GM12874 (cell line): Measurements from ENCODE around the gene TKT.

Experiments
- TF ChIP-seq, protein P1 (sequence below): IDR thresholded peaks from 2 replicates; pipeline ENCODE4 v1.5.1; 2011; ENCODE audit warnings: low read depth, mild to moderate bottlenecking, control low read depth, low read length, moderate library complexity; ENCODE audit not compliant: insufficient read depth

Gene TKT

DNA sequence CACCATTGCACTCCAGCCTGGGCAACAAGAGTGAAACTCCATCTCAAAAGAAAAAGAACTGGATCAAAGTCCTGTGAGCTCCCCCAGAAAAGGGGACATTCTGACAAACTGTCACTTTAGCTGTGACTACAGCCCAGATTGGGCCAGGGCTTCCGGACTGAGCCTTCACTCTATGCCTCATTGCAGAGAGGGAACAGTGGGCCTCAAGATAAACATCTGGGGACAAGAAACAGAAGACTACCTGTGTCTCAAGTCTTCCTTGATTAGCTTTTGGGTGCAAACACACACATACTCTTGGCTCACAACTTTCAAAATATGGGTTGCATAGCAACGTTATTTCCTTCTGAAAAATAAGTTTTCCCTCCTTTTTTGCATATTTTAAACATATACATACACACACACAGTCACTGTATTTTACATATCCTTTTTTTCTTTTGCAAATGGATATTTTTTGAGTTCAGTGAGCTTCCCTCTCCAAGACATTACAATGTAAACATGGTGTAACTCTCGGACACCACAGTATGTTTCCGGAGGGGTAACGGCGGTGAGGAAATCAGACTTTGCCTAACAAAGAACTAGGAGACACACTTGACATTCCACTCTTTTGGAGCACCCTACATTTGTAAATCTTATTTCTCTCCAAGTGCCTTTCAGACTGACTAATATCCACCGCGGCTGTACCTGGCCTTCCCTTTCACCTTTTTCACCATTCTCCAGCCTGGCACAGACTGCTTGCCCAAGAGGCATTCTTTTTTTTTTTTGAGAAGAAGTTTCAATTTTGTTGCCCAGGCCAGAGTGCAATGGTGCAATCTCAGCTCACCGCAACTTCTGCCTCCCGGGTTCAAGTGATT is 3.5 kb downstream of the TKT start:
- TF ChIP-seq, protein P1, sequence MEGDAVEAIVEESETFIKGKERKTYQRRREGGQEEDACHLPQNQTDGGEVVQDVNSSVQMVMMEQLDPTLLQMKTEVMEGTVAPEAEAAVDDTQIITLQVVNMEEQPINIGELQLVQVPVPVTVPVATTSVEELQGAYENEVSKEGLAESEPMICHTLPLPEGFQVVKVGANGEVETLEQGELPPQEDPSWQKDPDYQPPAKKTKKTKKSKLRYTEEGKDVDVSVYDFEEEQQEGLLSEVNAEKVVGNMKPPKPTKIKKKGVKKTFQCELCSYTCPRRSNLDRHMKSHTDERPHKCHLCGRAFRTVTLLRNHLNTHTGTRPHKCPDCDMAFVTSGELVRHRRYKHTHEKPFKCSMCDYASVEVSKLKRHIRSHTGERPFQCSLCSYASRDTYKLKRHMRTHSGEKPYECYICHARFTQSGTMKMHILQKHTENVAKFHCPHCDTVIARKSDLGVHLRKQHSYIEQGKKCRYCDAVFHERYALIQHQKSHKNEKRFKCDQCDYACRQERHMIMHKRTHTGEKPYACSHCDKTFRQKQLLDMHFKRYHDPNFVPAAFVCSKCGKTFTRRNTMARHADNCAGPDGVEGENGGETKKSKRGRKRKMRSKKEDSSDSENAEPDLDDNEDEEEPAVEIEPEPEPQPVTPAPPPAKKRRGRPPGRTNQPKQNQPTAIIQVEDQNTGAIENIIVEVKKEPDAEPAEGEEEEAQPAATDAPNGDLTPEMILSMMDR = no peak

DNA sequence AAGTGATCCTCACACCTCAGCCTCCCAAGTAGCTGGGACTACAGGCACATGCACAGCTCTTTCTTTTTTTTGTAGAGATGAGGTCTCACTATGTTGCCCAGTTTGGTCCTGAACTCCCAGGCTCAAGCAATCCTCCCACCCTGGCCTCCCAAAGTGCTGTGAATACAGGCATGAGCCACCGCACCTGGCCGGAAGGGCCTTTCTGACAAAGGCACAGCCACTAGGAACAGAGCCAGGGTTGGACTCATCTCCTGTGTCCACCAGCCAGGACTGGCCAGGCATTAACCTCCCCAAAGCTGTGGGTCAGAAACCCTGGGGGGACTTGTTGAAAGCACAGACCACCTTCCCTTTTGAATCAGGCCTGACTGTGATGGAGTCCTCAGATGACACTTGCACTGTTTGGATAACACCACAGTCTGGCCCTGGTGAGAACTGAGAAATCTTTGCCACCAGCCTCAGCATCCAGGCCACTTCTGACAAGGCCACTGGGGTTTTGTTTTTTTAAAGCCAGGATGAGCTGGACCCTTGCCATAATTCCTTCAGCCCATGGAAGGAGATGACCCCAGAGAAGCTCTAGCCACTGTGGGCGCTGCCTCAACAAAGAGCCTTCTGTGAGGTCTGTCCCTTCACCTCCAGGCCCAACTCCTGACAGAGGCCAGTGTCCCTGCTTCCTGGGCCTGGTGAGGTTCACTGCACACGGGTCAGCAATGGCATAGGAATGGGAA is 4.8 kb downstream of the TKT start:
- TF ChIP-seq, protein P1 = no peak

DNA sequence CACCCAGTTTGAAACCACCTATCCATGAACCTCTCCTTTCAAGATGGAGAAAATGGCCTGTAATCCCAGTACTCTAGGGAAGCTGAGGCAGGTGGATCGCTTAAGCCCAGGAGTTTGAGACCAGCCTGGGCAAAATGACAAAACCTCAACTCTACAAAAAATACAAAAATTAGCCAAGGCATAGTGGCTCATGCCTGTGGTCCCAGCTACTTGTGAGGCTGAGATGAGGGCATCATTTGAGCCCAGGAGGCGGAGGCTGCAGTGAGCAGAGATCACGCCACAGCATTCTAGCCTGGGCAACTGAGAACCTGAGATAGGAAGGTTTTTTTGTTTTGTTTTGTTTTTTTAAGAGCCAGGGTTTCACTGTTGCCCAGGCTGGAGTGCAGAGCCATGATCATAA is 5.4 kb downstream of the TKT start:
- TF ChIP-seq, protein P1 = no peak

DNA sequence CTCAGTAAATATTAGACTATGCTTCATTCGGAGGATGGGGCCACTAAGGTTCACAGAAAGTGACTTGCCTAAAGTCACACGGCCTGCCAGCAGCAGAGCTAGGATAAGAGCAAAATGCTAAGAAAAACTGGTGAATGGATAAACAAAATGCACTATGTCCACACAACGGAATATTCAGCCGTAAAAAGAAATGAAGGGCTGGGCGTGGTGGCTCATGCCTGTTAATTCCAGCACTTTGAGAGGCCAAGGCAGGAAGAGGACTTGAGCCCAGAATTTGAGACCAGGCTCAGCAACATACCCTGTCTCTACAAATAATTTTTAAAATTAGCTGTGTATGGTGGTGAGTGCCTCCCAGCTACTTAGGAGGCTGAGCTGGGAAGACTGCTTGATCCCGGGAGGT is 7.7 kb downstream of the TKT start:
- TF ChIP-seq, protein P1 = no peak

DNA sequence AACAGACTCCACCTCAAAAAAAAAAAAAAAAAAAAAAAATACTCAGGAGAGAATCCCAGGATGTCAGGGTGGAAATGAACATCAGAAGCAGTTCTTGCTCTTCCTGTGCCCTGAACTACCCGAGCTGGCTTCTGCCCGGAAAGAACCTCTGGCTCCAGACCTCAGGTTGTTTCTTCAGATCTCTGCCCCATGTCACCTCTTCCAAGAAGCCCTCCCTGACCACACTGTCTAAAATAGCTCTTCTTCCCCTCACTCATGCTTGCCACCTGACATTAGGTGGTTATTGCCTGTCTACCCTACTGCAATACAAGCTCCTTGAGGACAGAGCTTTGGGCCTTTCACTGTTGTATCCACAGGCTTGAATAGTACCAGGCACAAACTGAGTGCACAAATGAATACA is 8.2 kb downstream of the TKT start:
- TF ChIP-seq, protein P1 = no peak

DNA sequence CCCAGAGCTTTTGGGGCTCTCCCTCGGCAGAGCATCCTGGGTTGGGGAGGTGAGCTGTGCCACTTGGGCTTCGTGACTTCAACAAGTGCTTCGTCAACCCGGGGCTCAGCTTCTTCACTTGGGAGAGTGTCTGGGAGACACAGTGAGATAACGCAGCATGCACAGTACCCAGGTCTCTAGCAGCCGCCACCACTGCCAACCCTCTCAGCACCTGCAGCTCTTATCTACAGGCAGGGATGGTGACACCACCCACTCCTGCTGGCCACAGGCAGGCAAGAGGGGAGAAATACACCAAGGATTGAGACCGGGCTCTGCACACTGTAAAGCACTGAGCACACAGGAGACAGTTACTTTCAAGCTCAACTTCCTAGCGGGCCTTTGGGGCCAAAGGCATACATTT is 11.6 kb downstream of the TKT start:
- TF ChIP-seq, protein P1 = no peak

DNA sequence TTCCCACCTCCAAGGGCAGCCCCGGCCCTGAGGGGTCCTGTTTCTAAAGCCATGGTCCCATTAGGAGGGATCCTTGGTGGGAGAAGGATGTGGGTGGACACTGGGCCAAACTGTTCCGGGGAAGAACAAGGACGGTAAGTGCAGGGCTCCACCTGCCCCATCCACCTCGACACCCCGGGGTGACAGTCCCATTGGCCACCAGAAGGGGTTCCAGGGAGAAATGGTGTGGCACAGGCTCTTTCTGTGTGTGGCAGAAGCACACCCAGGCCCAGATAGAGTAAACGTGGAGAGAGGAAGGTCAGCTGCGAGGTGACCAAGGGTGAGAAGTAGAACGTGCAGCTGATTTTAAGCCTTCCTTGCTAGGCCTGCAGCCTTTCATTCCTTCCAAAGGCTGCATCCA is 12.0 kb downstream of the TKT start:
- TF ChIP-seq, protein P1 = no peak
